ENCODE data around the gene EIF3I.
A peak's percentile ranks its signal among the peaks of the same experiment; 100 is the strongest.

Gene EIF3I

GRCh38 chr1:32247452-32247851 lies 25.2 kb downstream of the EIF3I start:
- DNase-seq (ENCODE audit: low spot score), result no peak
- no peak for TF ChIP-seq CTCF (IDR thresholded peaks at IDR 0.05; ENCODE audit: extremely low read depth, missing control alignments)

- DNase-seq (ENCODE audit: low spot score), result peak; percentile 85
- peak; percentile 95 for TF ChIP-seq CTCF (IDR thresholded peaks at IDR 0.05; ENCODE audit: extremely low read depth, missing control alignments)
Observed at GRCh38 chr1:32247983-32248889, 26.0 kb downstream of the EIF3I start.

GRCh38 chr1:32249831-32250525 lies 27.8 kb downstream of the EIF3I start:
- DNase-seq (ENCODE audit: low spot score), result peak; percentile 88
- TF ChIP-seq CTCF (IDR thresholded peaks at IDR 0.05; ENCODE audit: extremely low read depth, missing control alignments), result no peak

- no peak for TF ChIP-seq CTCF (IDR thresholded peaks at IDR 0.05; ENCODE audit: extremely low read depth, missing control alignments)
- DNase-seq (ENCODE audit: low spot score), result peak; percentile 58
Observed at GRCh38 chr1:32250893-32251716, 28.9 kb downstream of the EIF3I start, which contains the start of gene LCK. Gene LCK, plus strand, starts transcription at chr1:32251265. Its CDS starts 23,065 bp downstream, at chr1:32274330.

GRCh38 chr1:32255072-32256071 lies 33.2 kb downstream of the EIF3I start:
- TF ChIP-seq CTCF (IDR thresholded peaks at IDR 0.05; ENCODE audit: extremely low read depth, missing control alignments), result no peak
- DNase-seq (ENCODE audit: low spot score), result no peak

GRCh38 chr1:32256473-32257226 lies 34.4 kb downstream of the EIF3I start:
- TF ChIP-seq CTCF (IDR thresholded peaks at IDR 0.05; ENCODE audit: extremely low read depth, missing control alignments), result no peak
- DNase-seq (ENCODE audit: low spot score), result no peak

Data from GM20000 (cell line).